Gastrocnemius medialis (tissue), 4 donors: ENCODE results near the gene LDHAL6B. TPM values are rescaled to one million over a fixed set of nuclear protein-coding genes. Genes with fewer than 3 reads are reported as not detected.

Experiments used
- ATAC-seq, 2 donors: fragments of 150-250 bp; one replicate each; pipeline ENCODE4 v1.9.1; 2016
- DNase-seq, 2 donors: peaks; one replicate each; pipeline ENCODE4 v3.0.0-alpha.2; 2019
- H3K27ac ChIP-seq, 4 donors: fragments of 200-600 bp; sonication (generic); 1 replicate in 1 of 4; 2 replicates in 3 of 4; pipeline ENCODE4 v1.5.1; 2016 to 2018; ENCODE audit warnings: mild to moderate bottlenecking in 2 of 4, moderate library complexity in 1 of 4
- H3K27me3 ChIP-seq, 3 donors: fragments of 200-600 bp; sonication (generic) in 2 of 3; 1 replicate in 1 of 3; 2 replicates in 2 of 3; pipeline versions ENCODE4 v1.5.1 to v1.6.0; 2016 to 2019; ENCODE audit warnings: mild to moderate bottlenecking in 1 of 3, moderate library complexity in 1 of 3
- H3K36me3 ChIP-seq, 2 donors: fragments of 200-600 bp; sonication (generic) in 1 of 2; one replicate each; pipeline ENCODE4 v1.5.1; 2017 to 2018
- H3K4me1 ChIP-seq, 2 donors: fragments of 200-600 bp; sonication (generic) in 1 of 2; one replicate each; pipeline ENCODE4 v1.5.1; 2016 to 2017; ENCODE audit warnings: mild to moderate bottlenecking in 2 of 2
- H3K4me3 ChIP-seq, 4 donors: fragments of 200-600 bp; sonication (generic) in 3 of 4; 1 replicate in 1 of 4; 2 replicates in 3 of 4; pipeline ENCODE4 v1.5.1; 2016 to 2019; ENCODE audit warnings: mild to moderate bottlenecking in 2 of 4
- H3K9me3 ChIP-seq, 3 donors: fragments of 200-600 bp; sonication (generic) in 2 of 3; 1 replicate in 1 of 3; 2 replicates in 2 of 3; pipeline ENCODE4 v1.5.1; 2016 to 2019
- POLR2A ChIP-seq, 2 donors: fragments of 450-650 bp; IDR thresholded peaks; one replicate each; pipeline ENCODE4 v1.6.1; 2017; ENCODE audit warnings: antibody characterized with exemption in 2 of 2, mild to moderate bottlenecking in 2 of 2, moderate library complexity in 2 of 2
- in situ Hi-C, 4 donors: fragments of 200-750 bp; cut with MboI; loops; one replicate each; pipeline versions ENCODE4 v1.15.0 to v1.8.0; 2017; ENCODE audit warnings: low sequenced_read_pairs in 4 of 4
- intact Hi-C: fragments of 100-400 bp; cut with DNase I; formaldehyde crosslinking; loops from one replicate; pipeline ENCODE4 v1.15.1; 2023; ENCODE audit warnings: low total_unique reads
- total RNA-seq, 4 donors: library from RNA; depleted of rRNA; stranded (reverse); fragments of >200 nt; gene quantifications; one replicate each; pipeline versions ENCODE4 v1.1.0 to v1.2.3, GENCODE V29; 2016
- TF ChIP-seq, protein P1 (sequence below), 5 experiments: fragments of 450-650 bp in 3 of 5; fragments of 200-600 bp in 2 of 5; sonication (generic) in 2 of 5; IDR thresholded peaks in 4 of 5; conservative IDR thresholded peaks in 1 of 5; 1 replicate in 4 of 5; 2 replicates in 1 of 5; pipeline ENCODE4 v1.5.1; 2016 to 2019; ENCODE audit warnings: antibody characterized with exemption in 5 of 5, mild to moderate bottlenecking in 3 of 5, moderate library complexity in 3 of 5

Gene LDHAL6B
- total RNA-seq, 4 donors from 2014 or later = not detected

- H3K4me3 ChIP-seq = no peak overlapping the region
- no peaks in the 10 kb centered on the region for H3K4me1 ChIP-seq
- ATAC-seq (no peak), DNase-seq (no peak)
- no peaks in the 10 kb centered on the region for H3K9me3 ChIP-seq
- H3K27me3 ChIP-seq = no peaks in the 10 kb centered on the region
- H3K36me3 ChIP-seq = peaks cover 0 to 86% of the 10 kb centered on the region in 2 donors
- in situ Hi-C loops (no loop called here), intact Hi-C loops (no loop called here)
- TF ChIP-seq, protein P1, sequence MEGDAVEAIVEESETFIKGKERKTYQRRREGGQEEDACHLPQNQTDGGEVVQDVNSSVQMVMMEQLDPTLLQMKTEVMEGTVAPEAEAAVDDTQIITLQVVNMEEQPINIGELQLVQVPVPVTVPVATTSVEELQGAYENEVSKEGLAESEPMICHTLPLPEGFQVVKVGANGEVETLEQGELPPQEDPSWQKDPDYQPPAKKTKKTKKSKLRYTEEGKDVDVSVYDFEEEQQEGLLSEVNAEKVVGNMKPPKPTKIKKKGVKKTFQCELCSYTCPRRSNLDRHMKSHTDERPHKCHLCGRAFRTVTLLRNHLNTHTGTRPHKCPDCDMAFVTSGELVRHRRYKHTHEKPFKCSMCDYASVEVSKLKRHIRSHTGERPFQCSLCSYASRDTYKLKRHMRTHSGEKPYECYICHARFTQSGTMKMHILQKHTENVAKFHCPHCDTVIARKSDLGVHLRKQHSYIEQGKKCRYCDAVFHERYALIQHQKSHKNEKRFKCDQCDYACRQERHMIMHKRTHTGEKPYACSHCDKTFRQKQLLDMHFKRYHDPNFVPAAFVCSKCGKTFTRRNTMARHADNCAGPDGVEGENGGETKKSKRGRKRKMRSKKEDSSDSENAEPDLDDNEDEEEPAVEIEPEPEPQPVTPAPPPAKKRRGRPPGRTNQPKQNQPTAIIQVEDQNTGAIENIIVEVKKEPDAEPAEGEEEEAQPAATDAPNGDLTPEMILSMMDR (IDR thresholded peaks at IDR 0.05 in 4 of 5, conservative IDR thresholded peaks at IDR 0.05 in 1 of 5) = no peak
- no peak for TF ChIP-seq POLR2A (IDR thresholded peaks at IDR 0.05)
- no peak overlapping the region for H3K27ac ChIP-seq
Observed at GRCh38 chr15:59205839-59206622, 612 bp upstream of the LDHAL6B start.

DNA sequence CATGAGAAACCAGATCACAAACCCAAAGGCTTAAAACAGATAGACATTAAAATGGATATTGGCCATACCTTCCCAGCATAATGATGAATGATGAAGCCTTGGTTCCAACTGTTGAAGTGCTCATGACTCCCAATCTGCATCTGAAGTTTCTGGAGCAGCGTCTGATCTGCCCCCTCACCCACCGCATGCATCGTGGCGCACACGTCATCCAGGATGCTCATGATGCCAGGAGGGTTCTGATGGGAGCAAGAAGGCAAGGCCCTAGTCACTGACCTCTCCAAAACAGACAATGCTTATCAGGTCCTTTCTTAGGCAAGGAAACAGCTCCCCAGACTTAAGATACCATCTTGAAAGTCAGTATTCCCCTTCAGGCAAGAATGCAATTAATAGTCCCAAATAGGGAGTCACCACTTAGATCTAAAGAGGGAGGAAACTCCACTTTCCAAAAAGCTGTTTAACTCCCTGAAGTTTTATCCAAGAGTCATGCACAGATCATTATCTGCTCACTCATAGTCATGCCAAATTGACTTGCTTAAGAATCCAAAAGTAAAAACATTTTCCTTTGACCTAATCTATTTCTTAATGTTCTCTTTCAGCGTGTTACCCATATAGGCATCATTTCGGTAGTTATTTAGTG, 2.1 kb downstream of the LDHAL6B start:
- Histone ChIP-seq H3K4me1 (no peaks in the 10 kb centered on the region), H3K9me3 (no peaks in the 10 kb centered on the region), H3K4me3 (no peak overlapping the region), H3K27ac (no peak overlapping the region), H3K36me3 (peaks cover 0 to 76% of the 10 kb centered on the region in 2 donors), H3K27me3 (no peaks in the 10 kb centered on the region)
- no peak for ATAC-seq
- in situ Hi-C loops (no loop called here), intact Hi-C loops (no loop called here)
- no peak for DNase-seq
- TF ChIP-seq, protein P1 (IDR thresholded peaks at IDR 0.05 in 4 of 5, conservative IDR thresholded peaks at IDR 0.05 in 1 of 5) = no peak
- TF ChIP-seq POLR2A (IDR thresholded peaks at IDR 0.05) = no peak

DNA sequence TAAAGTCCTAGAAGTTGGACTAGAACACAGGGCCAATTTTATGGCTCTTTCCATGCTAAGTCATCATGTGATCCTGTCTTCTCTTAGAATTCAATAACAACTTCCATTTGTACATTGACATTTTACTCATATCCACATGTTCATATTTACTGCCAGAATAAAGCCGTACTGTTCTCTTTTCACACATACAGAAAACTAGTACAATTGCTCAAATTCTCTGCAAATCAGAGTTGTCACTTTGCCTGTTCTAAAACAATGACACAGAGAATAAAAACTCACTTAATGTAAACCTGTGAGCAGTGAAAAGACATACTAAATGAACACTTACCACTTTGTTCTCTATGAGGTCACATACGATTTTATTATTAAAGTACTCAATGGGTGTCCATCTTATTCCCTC, 3.5 kb downstream of the LDHAL6B start:
- TF ChIP-seq POLR2A (IDR thresholded peaks at IDR 0.05) = no peak
- TF ChIP-seq, protein P1 (IDR thresholded peaks at IDR 0.05 in 4 of 5, conservative IDR thresholded peaks at IDR 0.05 in 1 of 5) = no peak
- Histone ChIP-seq H3K9me3 (no peaks in the 10 kb centered on the region), H3K36me3 (peaks cover 0 to 70% of the 10 kb centered on the region in 2 donors), H3K27ac (no peak overlapping the region), H3K27me3 (no peaks in the 10 kb centered on the region), H3K4me3 (no peak overlapping the region), H3K4me1 (no peaks in the 10 kb centered on the region)
- ATAC-seq = no peak
- in situ Hi-C loops (no loop called here), intact Hi-C loops (no loop called here)
- DNase-seq = no peak

- Histone ChIP-seq H3K27ac (no peak overlapping the region), H3K9me3 (no peaks in the 10 kb centered on the region), H3K4me3 (no peak overlapping the region), H3K4me1 (no peaks in the 10 kb centered on the region), H3K36me3 (peaks cover 0 to 30% of the 10 kb centered on the region in 2 donors), H3K27me3 (no peaks in the 10 kb centered on the region)
- intact Hi-C loops = no loop called here
- no peak for DNase-seq
- in situ Hi-C loops = no loop called here
- TF ChIP-seq, protein P1 (IDR thresholded peaks at IDR 0.05 in 4 of 5, conservative IDR thresholded peaks at IDR 0.05 in 1 of 5) = no peak
- no peak for TF ChIP-seq POLR2A (IDR thresholded peaks at IDR 0.05)
- ATAC-seq = no peak
Observed at GRCh38 chr15:59216911-59217310, 10.3 kb downstream of the LDHAL6B start.
